Activated gamma-delta T cell treated with Interleukin-2 at 50 U/mL for 16 hours (primary cell): ENCODE measurements around the gene PSMD12.
"Not testable (repeated sequence)": the region's sequence is repeated elsewhere in the genome, so short reads cannot be mapped to it uniquely, and the experiment has no call there.

Experiments
- DNase-seq: peaks from one replicate; pipeline ENCODE4 v3.0.0-alpha.2; 2020

The PSMD12 gene

DNA sequence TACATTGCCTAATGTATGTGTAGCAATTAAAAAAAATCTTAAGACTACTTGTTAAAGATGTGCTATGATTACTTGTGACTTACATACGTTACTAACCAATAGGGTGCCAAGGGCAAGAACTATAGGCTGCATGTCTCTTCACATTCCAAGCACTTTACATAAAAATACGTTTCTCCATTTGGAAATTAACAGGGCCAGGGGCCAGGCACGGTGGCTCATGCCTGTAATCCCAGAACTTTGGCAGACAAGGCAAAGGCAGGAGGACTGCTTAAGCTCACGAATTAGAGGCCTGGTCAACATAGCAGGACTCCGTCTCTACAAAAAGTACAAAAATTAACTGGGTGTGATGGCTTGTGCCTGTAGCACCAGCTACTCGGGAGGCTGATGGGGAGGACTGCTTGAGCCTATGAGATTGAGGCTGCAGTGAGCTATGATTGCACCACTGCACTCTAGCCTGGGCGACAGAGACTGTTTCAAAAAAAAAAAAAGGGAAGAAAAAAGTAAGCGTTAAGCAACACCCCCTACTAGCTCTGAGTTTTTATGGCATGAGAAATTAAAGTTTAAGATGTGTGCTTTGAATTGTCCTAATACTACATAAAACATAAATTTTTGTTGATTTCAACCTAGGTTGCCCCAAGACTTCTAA is 12.3 kb downstream of the PSMD12 start:
- no peak for DNase-seq

GRCh38 chr17:67353161-67353560 is 13.2 kb downstream of the PSMD12 start:
- no peak for DNase-seq

DNA sequence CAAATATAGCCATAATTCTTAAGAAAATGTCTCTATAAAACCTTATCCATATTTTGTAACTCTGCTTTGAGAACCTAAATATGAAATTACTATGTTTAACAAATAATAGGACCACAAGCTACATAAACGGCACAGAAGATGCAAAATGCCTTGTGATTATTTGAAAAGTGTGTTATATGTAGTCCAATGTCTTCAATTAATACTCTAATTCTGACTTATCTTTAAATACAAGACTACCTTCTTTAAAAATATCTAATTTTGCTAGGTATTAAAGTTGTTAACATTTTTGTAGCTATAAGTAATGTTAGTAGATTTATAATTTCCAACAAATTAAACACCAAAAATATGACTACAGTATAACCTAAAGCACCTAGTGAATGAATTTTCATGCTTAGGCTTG is 17.0 kb downstream of the PSMD12 start:
- DNase-seq = no peak

DNA sequence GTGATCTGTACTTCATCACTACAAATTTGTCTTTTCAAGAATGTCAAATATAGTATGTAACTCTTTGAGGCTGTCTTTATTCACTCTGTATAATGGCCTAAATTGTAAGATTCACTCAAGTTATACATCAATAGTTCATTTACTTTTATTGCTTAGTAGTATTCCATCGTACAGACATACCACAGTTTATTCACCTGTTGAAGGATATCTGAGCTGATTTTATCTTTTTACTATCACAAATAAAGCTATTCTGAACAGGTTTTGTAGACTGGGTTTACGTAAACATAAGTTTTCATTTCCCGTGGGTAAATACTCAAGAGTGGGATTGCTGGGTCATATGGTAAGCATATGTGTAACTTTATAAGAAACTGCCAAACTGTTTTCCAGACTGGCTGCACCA is 18.6 kb downstream of the PSMD12 start:
- no peak for DNase-seq

DNA sequence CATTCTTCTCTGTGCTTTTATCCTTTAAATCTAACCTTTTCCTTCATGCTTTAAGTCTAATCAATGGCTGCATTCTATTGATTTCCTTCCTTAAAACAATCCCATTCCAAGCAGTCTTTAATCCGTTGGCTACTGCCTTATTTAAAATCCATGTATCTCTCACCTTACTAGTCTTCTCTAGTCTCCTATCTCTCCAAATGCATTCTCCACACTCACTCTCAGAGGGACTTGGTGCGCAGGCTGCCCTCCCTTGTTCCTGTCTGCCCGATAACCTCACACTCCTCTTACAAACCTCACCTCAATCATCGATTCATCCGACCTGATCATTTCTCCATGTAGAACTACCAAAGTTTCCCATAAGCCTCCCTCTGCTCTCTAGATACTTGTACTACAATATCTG is 23.1 kb downstream of the PSMD12 start:
- DNase-seq = no peak

DNA sequence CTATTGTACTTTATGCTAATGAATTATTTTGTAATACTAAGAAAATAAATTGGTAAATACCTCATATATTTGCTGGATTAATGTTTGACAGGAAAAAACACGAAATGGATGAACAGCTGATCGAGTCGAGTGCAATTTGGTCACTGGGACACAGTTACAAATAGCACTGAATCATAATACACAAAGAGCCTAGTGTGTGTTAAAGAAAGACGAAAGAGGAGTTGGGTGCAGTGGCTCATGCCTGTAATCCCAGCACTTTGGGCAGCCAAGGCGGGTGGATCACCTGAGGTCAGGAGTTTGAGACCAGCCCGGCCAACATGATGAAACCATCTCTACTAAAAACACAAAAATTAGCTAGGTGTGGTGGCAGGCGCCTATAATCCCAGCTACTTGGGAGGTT is 28.0 kb downstream of the PSMD12 start:
- DNase-seq = not testable (repeated sequence)

- DNase-seq = no peak
Measured at GRCh38 chr17:67336859-67337258, 29.5 kb downstream of the PSMD12 start.

- DNase-seq = no peak
Measured at GRCh38 chr17:67335245-67335835, 31.0 kb downstream of the PSMD12 start.

- not testable (repeated sequence) for DNase-seq
Measured at GRCh38 chr17:67332162-67332508, 34.2 kb downstream of the PSMD12 start.

- not testable (repeated sequence) for DNase-seq
Measured at GRCh38 chr17:67331381-67332161, 34.8 kb downstream of the PSMD12 start.

GRCh38 chr17:67328026-67328425 is 38.4 kb downstream of the PSMD12 start:
- DNase-seq = no peak

- DNase-seq = not testable (repeated sequence)
Measured at GRCh38 chr17:67326959-67327745, 39.2 kb downstream of the PSMD12 start.

- DNase-seq = no peak
Measured at GRCh38 chr17:67326440-67326839, 39.9 kb downstream of the PSMD12 start.

DNA sequence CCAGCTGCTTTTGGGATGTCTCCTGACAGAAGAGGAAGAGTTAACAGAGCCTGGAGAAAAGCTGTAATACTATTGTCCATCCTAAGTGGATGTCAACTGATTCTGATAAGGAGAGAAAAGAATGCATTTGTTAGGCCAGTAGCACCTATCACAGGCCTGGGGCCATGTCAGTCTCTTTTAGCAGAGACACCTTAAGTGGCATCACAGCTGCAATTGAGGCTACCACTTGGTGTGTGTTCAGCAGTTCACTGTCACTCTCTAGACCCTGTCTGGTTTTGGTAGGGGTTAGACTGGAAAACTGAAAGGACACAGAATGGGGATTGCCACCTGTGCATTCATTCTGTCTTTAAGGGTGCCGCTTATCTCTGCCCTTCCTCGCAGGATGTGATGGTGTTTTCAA is 42.0 kb downstream of the PSMD12 start:
- DNase-seq = no peak

DNA sequence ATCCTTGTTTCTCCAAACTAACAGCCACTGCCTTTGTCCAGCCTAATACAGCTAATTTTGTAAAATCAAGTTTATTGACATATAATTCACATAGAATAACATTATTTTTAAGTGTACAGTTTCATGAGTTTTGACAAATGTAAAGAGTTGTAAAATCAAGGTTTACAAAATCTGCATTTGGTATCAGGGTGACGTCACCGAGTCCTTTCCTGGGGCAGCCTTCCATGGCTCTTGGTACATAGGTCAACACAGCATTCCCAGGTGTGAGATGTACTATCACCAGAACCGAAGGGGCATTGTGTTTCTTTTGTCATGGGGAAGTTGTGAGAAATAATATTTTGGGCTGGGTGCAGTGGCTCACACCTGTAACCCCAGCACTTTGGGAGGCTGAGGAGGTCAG is 42.9 kb downstream of the PSMD12 start:
- DNase-seq = no peak

- DNase-seq = no peak
Measured at GRCh38 chr17:67322042-67322787, 44.2 kb downstream of the PSMD12 start.

- DNase-seq = not testable (repeated sequence)
Measured at GRCh38 chr17:67321486-67321885, 44.9 kb downstream of the PSMD12 start.

- DNase-seq = no peak
Measured at GRCh38 chr17:67316781-67317180, 49.6 kb downstream of the PSMD12 start.

DNA sequence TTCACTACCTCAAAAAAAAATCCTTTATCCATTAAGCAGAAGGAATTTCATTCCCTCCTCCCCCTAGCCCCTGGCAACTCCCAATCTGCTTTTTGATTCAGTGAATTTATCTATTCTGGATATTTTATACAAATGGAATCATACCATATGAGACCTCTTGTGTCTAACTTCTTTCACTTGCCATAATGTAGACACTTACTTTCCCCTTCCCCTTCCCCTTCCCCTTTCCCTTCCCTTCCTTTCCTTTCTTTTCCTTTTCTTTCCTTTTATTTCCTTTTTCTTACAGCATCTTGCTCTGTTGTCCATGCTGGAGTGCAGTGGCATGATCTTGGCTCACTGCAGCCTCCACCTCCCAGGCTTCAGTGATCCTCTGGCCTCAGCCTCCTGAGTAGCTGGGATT is 50.5 kb downstream of the PSMD12 start:
- DNase-seq = no peak

DNA sequence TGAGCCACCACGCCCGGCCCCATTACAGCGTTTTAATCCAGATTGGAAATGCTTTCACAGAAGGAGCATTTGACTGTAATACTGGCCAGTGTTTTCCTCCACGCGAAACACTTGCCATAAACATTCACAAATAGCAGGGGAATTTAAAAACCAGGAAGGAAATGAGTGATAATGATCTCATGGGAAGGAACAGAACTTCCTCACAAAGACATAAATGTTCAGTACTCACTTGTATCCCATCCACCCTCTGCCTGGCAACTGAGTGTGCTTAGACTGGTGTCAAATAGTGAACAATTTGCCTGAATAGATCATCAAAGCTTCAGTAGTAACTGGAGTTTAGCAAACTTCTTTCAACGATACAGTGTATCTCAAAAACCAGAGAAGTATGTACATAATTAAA is 54.1 kb downstream of the PSMD12 start:
- no peak for DNase-seq

DNA sequence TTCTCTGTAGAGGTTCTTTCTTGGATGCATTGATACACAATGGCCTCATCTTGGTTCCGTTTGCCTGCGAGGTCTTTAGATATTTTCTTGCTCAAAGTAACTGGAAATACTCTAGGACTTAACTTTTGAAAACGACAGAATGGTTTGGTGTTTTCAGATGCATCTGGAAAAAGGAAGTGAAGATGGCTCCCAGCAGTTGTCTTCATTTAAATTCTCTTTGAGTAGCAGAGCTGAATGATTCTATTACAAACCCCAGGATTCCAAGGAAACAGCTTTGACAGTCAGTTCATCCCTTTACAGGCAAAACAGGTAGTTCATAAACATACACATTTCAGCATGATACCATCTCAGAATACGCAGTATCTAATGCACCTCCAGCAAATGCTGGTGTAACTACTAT is 54.8 kb downstream of the PSMD12 start:
- DNase-seq = no peak

- no peak for DNase-seq
Measured at GRCh38 chr17:67310406-67310805, 56.0 kb downstream of the PSMD12 start.
